BLaER1 (cell line): ENCODE results near the gene OR10H4.
"Not testable (repeated sequence)": the region's sequence is repeated elsewhere in the genome, so short reads cannot be mapped to it uniquely, and the experiment has no call there.

Source experiments
- H3K27ac ChIP-seq: shearing (Covaris generic); formaldehyde crosslinking; 2 replicates; pipeline ENCODE4 v1.8.1; 2022
- H3K27me3 ChIP-seq: shearing (Covaris generic); formaldehyde crosslinking; 2 replicates; pipeline ENCODE4 v1.8.1; 2022
- H3K36me3 ChIP-seq: shearing (Covaris generic); formaldehyde crosslinking; 2 replicates; pipeline ENCODE4 v1.8.1; 2022
- H3K4me1 ChIP-seq: shearing (Covaris generic); formaldehyde crosslinking; 2 replicates; pipeline ENCODE4 v1.8.1; 2022
- H3K4me2 ChIP-seq: shearing (Covaris generic); formaldehyde crosslinking; 2 replicates; pipeline ENCODE4 v1.8.1; 2022
- H3K4me3 ChIP-seq: shearing (Covaris generic); formaldehyde crosslinking; 2 replicates; pipeline ENCODE4 v1.8.1; 2022
- H3K9ac ChIP-seq: shearing (Covaris generic); formaldehyde crosslinking; 2 replicates; pipeline ENCODE4 v1.8.1; 2022
- H3K9me3 ChIP-seq: shearing (Covaris generic); formaldehyde crosslinking; 2 replicates; pipeline ENCODE4 v1.8.1; 2022
- H4K20me1 ChIP-seq: shearing (Covaris generic); formaldehyde crosslinking; 2 replicates; pipeline ENCODE4 v1.8.1; 2022
- Cebpa-rat ChIP-seq: shearing (Covaris generic); IDR thresholded peaks from 2 replicates; pipeline ENCODE4 v1.8.1; 2022

Gene OR10H4, protein sequence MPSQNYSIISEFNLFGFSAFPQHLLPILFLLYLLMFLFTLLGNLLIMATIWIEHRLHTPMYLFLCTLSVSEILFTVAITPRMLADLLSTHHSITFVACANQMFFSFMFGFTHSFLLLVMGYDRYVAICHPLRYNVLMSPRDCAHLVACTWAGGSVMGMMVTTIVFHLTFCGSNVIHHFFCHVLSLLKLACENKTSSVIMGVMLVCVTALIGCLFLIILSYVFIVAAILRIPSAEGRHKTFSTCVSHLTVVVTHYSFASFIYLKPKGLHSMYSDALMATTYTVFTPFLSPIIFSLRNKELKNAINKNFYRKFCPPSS

DNA sequence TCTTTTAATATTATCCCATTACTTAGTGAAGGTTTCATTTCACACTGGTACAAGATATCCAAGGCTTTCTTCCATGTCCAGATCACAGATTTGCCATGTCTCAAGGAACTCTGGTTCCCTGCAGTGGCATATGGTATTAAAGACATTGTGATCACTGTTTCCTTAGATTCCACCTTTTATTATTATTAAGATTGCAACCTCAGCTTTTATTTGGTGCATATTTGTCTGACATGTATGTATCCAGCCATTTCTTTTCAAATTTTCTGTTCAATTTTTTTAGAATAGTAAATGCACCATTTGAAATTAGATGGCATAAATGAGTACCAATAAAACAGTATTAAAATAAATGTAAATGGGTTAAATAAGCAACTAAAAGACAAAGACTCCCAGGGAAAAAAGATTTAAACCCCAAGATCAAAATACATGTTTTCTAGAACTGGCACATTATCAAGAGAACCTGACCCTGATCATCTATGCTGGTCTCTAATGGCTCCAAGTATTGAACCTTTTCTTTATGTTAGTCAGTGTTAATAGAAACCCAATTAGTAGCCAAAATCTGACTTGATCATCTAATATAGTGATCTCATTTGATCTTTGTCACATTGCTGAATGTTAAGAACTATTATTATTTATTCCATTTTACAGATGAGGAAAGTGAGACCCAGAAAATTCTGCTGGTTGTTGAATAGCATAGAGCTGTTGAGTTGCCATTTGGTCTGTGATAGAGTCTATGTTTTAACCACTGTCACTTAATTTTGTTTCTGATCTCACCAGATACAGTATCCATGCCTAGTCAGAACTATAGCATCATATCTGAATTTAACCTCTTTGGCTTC is at the start of gene OR10H4:
Gene OR10H4, plus strand, starts transcription at position 786 of the 836 bp plus-strand sequence. Its CDS starts 0 bp downstream, at position 786.
- Histone ChIP-seq H3K4me2 (no peak within 1 kb of the TSS), H3K36me3 (no peaks in the 10 kb centered on the region), H3K27me3 (no peaks in the 10 kb centered on the region), H3K27ac (no peak within 1 kb of the TSS), H3K4me1 (no peaks in the 10 kb centered on the region), H3K9ac (no peak within 1 kb of the TSS), H3K4me3 (no peak within 1 kb of the TSS), H4K20me1 (no peaks in the 10 kb centered on the region), H3K9me3 (peaks cover 54% of the 10 kb centered on the region)
- TF ChIP-seq Cebpa-rat: no peak

DNA sequence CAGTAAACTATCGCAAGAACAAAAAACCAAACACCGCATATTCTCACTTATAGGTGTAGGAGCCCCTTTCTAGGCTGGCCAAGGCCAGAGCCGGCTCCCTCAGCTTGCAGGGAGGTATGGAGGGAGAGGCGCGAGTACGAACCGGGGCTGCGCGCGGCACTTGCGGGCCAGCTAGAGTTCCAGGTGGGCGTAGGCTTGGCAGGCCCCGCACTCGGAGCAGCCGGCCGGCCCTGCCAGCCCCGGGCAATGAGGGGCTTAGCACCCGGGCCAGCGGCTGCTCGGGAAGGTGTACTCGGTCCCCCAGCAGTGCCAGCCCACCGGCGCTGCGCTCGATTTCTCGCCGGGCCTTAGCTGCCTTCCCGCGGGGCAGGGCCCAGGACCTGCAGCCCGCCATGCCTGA is 49.2 kb upstream of the OR10H4 start:
- H3K4me3 ChIP-seq, H3K9ac ChIP-seq, H3K27ac ChIP-seq, H4K20me1 ChIP-seq, H3K4me2 ChIP-seq, H3K27me3 ChIP-seq, H3K4me1 ChIP-seq, H3K36me3 ChIP-seq, H3K9me3 ChIP-seq: not testable (repeated sequence)

DNA sequence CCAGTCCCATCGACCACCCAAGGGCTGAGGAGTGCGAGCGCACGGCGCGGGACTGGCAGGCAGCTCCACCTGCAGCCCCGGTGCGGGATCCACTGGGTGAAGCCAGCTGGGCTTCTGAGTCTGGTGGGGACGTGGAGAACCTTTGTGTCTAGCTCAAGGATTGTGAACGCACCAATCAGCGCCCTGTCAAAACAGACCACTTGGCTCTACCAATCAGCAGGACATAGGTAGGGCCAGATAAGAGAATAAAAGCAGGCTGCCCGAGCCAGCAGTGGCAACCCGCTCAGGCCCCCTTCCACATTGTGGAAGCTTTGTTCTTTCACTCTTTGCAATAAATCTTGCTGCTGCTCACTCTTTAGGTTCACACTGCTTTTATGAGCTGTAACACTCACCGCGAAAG is 48.8 kb upstream of the OR10H4 start:
- not testable (repeated sequence) for H3K36me3 ChIP-seq, H3K4me1 ChIP-seq, H3K9ac ChIP-seq, H4K20me1 ChIP-seq, H3K27ac ChIP-seq, H3K4me3 ChIP-seq, H3K9me3 ChIP-seq, H3K27me3 ChIP-seq, H3K4me2 ChIP-seq

DNA sequence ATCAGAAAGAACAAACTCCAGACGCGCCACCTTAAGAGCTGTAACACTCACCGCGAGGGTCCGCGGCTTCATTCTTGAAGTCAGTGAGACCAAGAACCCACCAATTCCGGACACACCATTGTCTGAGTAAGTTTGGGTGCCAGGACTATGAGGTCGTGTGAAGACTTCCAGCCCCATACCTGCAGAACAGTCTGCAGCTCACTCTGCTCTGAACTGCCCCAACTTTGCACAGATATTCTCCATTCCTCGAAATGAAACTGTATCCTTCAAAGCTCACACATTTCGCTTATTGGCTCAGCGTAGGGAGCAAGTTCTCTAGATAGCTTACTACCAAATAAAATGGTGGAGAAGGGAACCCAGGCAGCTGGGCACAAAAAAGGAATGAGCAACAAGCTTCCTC is 48.3 kb upstream of the OR10H4 start:
- H3K27me3 ChIP-seq: no peaks in the 10 kb centered on the region
- H3K9me3 ChIP-seq: no peaks in the 10 kb centered on the region
- H3K27ac ChIP-seq: no peak overlapping the region
- H3K4me2 ChIP-seq: no peak overlapping the region
- H4K20me1 ChIP-seq: no peaks in the 10 kb centered on the region
- TF ChIP-seq Cebpa-rat: no peak
- no peak overlapping the region for H3K9ac ChIP-seq
- H3K36me3 ChIP-seq: no peaks in the 10 kb centered on the region
- H3K4me3 ChIP-seq: no peak overlapping the region
- H3K4me1 ChIP-seq: no peaks in the 10 kb centered on the region

DNA sequence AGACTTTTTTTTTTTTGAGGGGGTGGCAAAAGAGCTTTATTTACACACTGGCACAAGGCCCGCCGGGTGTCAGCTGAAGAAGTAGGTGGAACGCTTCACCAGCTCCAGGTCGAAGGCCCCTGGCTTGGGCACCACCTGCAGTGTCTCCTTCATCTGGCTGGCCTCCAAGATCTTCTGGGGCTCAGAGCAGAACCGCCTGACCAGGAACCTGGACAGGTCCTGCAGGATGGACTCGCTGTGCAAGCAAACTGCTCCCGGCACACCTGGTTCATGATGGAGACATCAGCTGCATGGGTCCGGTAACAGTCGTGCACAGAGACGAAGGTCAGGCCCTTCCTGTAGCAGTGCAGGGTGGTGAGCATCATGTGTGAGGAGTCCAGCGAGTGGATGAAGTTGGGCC is 46.6 kb upstream of the OR10H4 start:
- no peak for TF ChIP-seq Cebpa-rat
- Histone ChIP-seq H4K20me1 (no peaks in the 10 kb centered on the region), H3K27ac (no peak overlapping the region), H3K4me3 (no peak overlapping the region), H3K27me3 (no peaks in the 10 kb centered on the region), H3K4me2 (no peak overlapping the region), H3K9ac (no peak overlapping the region), H3K9me3 (no peaks in the 10 kb centered on the region), H3K4me1 (no peaks in the 10 kb centered on the region), H3K36me3 (no peaks in the 10 kb centered on the region)

DNA sequence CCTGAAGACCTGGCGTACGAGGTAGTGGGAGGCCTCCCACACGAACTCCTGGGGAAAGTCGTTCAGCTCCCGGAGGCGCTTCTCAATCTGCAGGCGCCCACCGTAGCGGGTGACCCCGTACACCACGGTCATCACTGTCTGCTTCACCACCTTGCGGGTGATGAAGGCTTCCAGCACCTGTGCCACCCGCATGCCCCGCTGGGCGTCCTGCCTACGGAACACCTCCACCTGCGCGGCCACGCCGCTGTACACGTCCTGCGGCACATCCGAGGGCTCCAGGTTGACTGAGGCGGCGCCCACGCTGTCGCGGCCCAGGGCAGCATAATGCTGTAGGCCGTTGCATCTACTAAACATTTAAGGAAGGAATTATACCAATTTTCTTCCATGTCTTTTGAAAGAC is 45.9 kb upstream of the OR10H4 start:
- not testable (repeated sequence) for H4K20me1 ChIP-seq, H3K27ac ChIP-seq, H3K9ac ChIP-seq, H3K4me3 ChIP-seq, H3K27me3 ChIP-seq, H3K4me1 ChIP-seq, H3K9me3 ChIP-seq, H3K36me3 ChIP-seq, H3K4me2 ChIP-seq

DNA sequence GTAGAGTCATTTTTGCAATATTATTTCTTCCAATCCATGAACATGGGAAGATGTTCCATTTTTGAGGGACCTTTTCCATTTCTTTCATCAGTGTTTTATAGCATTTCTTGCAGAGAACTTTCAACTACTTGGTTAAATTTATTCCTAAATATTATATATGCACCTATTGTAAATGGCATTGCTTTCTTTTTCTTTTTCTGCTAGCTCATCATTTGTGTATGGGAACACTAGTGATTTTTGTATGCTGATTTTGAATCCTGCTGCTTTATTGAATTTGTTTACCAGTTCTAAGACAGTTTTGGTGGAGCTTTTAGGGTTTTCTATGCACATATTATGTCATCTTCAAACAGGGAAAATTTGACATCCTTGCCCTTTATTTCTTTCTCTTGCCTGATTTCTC is 43.8 kb upstream of the OR10H4 start:
- H3K27me3 ChIP-seq: no peaks in the 10 kb centered on the region
- H3K4me1 ChIP-seq: no peaks in the 10 kb centered on the region
- TF ChIP-seq Cebpa-rat: no peak
- no peaks in the 10 kb centered on the region for H3K9me3 ChIP-seq
- no peaks in the 10 kb centered on the region for H3K36me3 ChIP-seq
- H3K27ac ChIP-seq: no peak overlapping the region
- no peak overlapping the region for H3K9ac ChIP-seq
- no peak overlapping the region for H3K4me3 ChIP-seq
- no peak overlapping the region for H3K4me2 ChIP-seq
- no peaks in the 10 kb centered on the region for H4K20me1 ChIP-seq

DNA sequence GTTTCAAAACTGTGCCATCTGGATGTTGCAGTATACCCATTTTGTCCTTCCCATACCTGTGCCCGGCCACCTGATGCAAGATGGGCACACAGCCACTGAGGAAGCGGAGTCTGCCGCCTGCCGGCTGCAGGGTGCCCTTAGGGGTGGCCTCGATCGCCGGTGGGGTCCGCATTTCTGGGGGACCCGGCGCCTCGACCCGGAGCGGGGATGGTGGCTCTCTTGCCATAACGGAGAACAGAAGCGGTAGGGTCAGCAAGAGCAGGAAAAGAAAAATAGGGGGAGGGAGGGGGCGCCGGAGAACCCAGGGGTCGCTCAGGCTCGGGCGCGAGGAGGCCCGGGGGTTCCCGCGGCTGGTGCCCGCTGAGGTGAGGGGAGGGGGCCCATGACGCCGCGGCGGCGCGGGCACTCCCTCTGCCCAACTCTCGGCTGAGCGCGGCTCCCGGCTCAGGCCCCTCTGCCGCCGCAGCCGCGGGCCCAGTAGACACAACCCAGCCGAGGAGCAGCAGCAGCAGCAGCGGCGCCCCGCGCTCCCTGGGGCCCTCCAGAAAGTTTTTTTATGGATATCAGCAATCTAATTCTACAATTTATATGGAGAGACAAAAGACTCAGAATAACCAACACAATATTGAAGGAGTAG is 37.1 kb upstream of the OR10H4 start:
- no peaks in the 10 kb centered on the region for H3K4me1 ChIP-seq
- no peak overlapping the region for H3K4me2 ChIP-seq
- H3K4me3 ChIP-seq: no peak overlapping the region
- peaks cover 18% of the 10 kb centered on the region for H3K9me3 ChIP-seq
- no peak for TF ChIP-seq Cebpa-rat
- no peak overlapping the region for H3K9ac ChIP-seq
- H3K36me3 ChIP-seq: no peaks in the 10 kb centered on the region
- H4K20me1 ChIP-seq: no peaks in the 10 kb centered on the region
- H3K27me3 ChIP-seq: peaks cover 6% of the 10 kb centered on the region; the same call in 1 of the 2 replicates
- no peak overlapping the region for H3K27ac ChIP-seq

DNA sequence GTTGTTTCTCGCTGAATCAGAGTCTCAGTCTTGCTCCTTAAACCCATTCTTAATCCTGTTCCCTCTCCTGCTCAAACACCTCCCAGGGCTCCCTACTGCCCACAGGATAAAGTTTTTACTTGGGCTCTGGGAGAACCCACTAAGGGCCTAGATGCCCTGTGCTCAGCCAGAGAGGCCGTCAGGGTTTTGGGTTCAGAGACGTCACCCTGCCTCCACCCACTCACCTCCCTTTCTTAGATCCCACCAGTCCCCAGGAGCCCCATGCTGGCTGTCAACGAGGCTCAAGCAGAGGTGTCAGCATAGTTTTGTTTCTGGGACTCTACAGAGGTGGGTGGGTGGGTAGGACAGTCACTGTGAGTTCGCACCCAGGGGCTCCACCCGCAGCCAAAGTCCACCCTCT is 35.4 kb upstream of the OR10H4 start:
- Histone ChIP-seq H3K4me3 (no peak overlapping the region), H3K36me3 (no peaks in the 10 kb centered on the region), H3K9ac (no peak overlapping the region), H3K4me2 (no peak overlapping the region), H4K20me1 (no peaks in the 10 kb centered on the region), H3K27me3 (peaks cover 6% of the 10 kb centered on the region; the same call in 1 of the 2 replicates), H3K27ac (no peak overlapping the region), H3K9me3 (peaks cover 18% of the 10 kb centered on the region), H3K4me1 (peaks cover 5% of the 10 kb centered on the region; the same call in 1 of the 2 replicates)
- TF ChIP-seq Cebpa-rat: no peak

DNA sequence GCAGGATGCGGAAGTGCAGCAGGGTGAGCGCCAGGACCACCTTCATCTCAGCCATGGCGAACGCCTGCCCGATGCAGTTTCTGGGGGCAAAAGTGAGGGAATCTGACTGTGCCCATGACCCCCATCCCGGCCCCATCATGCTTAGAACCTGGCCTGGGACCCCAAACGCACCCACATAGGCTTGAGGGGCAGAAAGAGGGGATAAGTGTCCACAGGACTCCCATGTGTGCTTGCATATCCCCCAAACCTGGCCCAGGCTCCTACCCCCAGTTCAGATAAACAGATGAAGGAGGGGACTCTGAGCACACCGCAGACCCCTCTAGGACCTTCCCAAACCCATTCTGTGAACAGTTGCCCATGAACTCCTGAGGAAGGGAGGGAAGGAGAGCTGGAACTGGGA is 35.0 kb upstream of the OR10H4 start:
- H3K9ac ChIP-seq: no peak overlapping the region
- peaks cover 18% of the 10 kb centered on the region for H3K9me3 ChIP-seq
- no peak overlapping the region for H3K27ac ChIP-seq
- no peak for TF ChIP-seq Cebpa-rat
- H3K4me2 ChIP-seq: no peak overlapping the region
- no peaks in the 10 kb centered on the region for H3K36me3 ChIP-seq
- H3K27me3 ChIP-seq: peaks cover 6% of the 10 kb centered on the region; the same call in 1 of the 2 replicates
- H3K4me1 ChIP-seq: peaks cover 5% of the 10 kb centered on the region; the same call in 1 of the 2 replicates
- H3K4me3 ChIP-seq: no peak overlapping the region
- no peaks in the 10 kb centered on the region for H4K20me1 ChIP-seq
